Fibroblast of villous mesenchyme (primary cell): ENCODE results near the gene ABI3. TPM values are rescaled to one million over a fixed set of nuclear protein-coding genes. Genes with fewer than 3 reads are reported as not detected.
"Not testable (repeated sequence)": the region's sequence is repeated elsewhere in the genome, so short reads cannot be mapped to it uniquely, and the experiment has no call there.

Experiments
- DNase-seq: peaks from one replicate; pipeline ENCODE4 v3.0.0-alpha.2; 2010; ENCODE audit warnings: low read depth
- H3K4me3 ChIP-seq: 2 replicates; pipeline ENCODE4 v1.5.1; 2011; ENCODE audit warnings: low read depth, mild to moderate bottlenecking, low read length
- CTCF ChIP-seq: IDR thresholded peaks from 2 replicates; pipeline ENCODE4 v1.5.1; 2012; ENCODE audit warnings: low read depth, mild to moderate bottlenecking, low read length; ENCODE audit not compliant: insufficient read depth
- total RNA-seq: library from RNA; depleted of rRNA; stranded (reverse); fragments of >200 nt; gene quantifications from 2 replicates; pipeline ENCODE4 v1.2.3, GENCODE V29; 2012

ABI3 gene
- total RNA-seq, 1 donor: 1.7 TPM

GRCh38 chr17:49180998-49181635, 29.4 kb upstream of the ABI3 start:
- H3K4me3 ChIP-seq: no peak overlapping the region
- no peak for TF ChIP-seq CTCF
- no peak for DNase-seq

- TF ChIP-seq CTCF: no peak
- H3K4me3 ChIP-seq: no peak overlapping the region
- no peak for DNase-seq
Measured at GRCh38 chr17:49183341-49183740, 27.2 kb upstream of the ABI3 start.

- H3K4me3 ChIP-seq: no peak overlapping the region
- no peak for TF ChIP-seq CTCF
- DNase-seq: no peak
Measured at GRCh38 chr17:49183801-49184200, 26.7 kb upstream of the ABI3 start.

GRCh38 chr17:49184522-49184921, 26.0 kb upstream of the ABI3 start:
- not testable (repeated sequence) for DNase-seq, H3K4me3 ChIP-seq

- DNase-seq, H3K4me3 ChIP-seq: not testable (repeated sequence)
Measured at GRCh38 chr17:49185381-49185780, 25.1 kb upstream of the ABI3 start.

- DNase-seq: no peak
- no peak overlapping the region for H3K4me3 ChIP-seq
Measured at GRCh38 chr17:49187301-49187700, 23.2 kb upstream of the ABI3 start.

GRCh38 chr17:49190932-49191331, 19.6 kb upstream of the ABI3 start:
- H3K4me3 ChIP-seq: no peak overlapping the region
- no peak for DNase-seq
- TF ChIP-seq CTCF: no peak

More at GRCh38 chr17:49187301-49187700, 23.2 kb upstream of the ABI3 start:
- no peak for TF ChIP-seq CTCF

- no peak for DNase-seq
Measured at GRCh38 chr17:49191409-49191916, 19.0 kb upstream of the ABI3 start.

More at GRCh38 chr17:49191409-49191916, 19.0 kb upstream of the ABI3 start:
- TF ChIP-seq CTCF: no peak
- peak overlapping the region; percentile 80 for H3K4me3 ChIP-seq
